IMR-90 (cell line): ENCODE measurements around the gene CYSRT1. TPM values are rescaled to one million over a fixed set of nuclear protein-coding genes. Genes with fewer than 3 reads are reported as not detected.

Experiments
- ATAC-seq: fragments of 200-7000 bp; cut with Tn5 transposase; 2 replicates; pipeline ENCODE4 v1.9.1; 2020; ENCODE audit warnings: low read depth, mild to moderate bottlenecking, moderate library complexity
- BruUV-seq: library from RNA; stranded (reverse); fragments of 400-500 nt; replicated peaks from 2 replicates; lab custom pipeline; 2021; lab: Mats Ljungman, UMichigan
- CTCF ChIA-PET: fragments of 300-600 bp; formaldehyde crosslinking; extraction: SDS; loops from one replicate; lab custom pipeline; 2021; ENCODE audit warnings: antibody characterized with exemption; lab: Yijun Ruan, JAX
- POLR2A ChIA-PET: fragments of 300-600 bp; sonication (Branson Sonifier 250); formaldehyde crosslinking; loops from one replicate; lab custom pipeline; 2022; ENCODE audit warnings: antibody characterized with exemption; ENCODE audit not compliant: unreplicated experiment; lab: Charles Lee
- DNase-seq: peaks from one replicate; pipeline ENCODE4 v3.0.0; 2013
- H2AFZ ChIP-seq: replicated peaks from 2 replicates; pipeline ENCODE3; 2013; ENCODE audit warnings: low read length, mild to moderate bottlenecking; ENCODE audit not compliant: poor library complexity
- H2AK5ac ChIP-seq: 2 replicates; pipeline ENCODE4 v1.6.1; 2013; ENCODE audit warnings: low read depth, low read length, inconsistent platforms
- H2AK9ac ChIP-seq: replicated peaks from 2 replicates; pipeline ENCODE3; 2013; ENCODE audit warnings: mild to moderate bottlenecking, low read depth, low read length, moderate library complexity; ENCODE audit not compliant: poor library complexity
- H2BK120ac ChIP-seq: 2 replicates; pipeline ENCODE4 v1.6.1; 2013; ENCODE audit warnings: low read depth, low read length, inconsistent platforms
- H2BK15ac ChIP-seq: 3 replicates; pipeline ENCODE4 v1.6.1; 2013; ENCODE audit warnings: low read depth, low read length, inconsistent platforms
- H2BK20ac ChIP-seq: 2 replicates; pipeline ENCODE4 v1.6.1; 2013; ENCODE audit warnings: low read depth, mild to moderate bottlenecking, inconsistent platforms, low read length, moderate library complexity
- H2BK5ac ChIP-seq: 2 replicates; pipeline ENCODE4 v1.6.1; 2013; ENCODE audit warnings: mild to moderate bottlenecking, low read depth, low read length, inconsistent platforms; ENCODE audit not compliant: poor library complexity, severe bottlenecking
- H3K14ac ChIP-seq: replicated peaks from 2 replicates; pipeline ENCODE4 v1.6.1; 2013; ENCODE audit warnings: low read depth, low read length, inconsistent platforms
- H3K18ac ChIP-seq: 2 replicates; pipeline ENCODE4 v1.6.1; 2013; ENCODE audit warnings: low read depth, low read length, control low read depth
- H3K23ac ChIP-seq: 2 replicates; pipeline ENCODE4 v1.6.1; 2013; ENCODE audit warnings: low read depth, low read length, inconsistent platforms
- H3K27ac ChIP-seq: 2 replicates; pipeline ENCODE4 v1.5.1; 2013; ENCODE audit warnings: mild to moderate bottlenecking, control low read depth, low read length; ENCODE audit not compliant: insufficient read depth
- H3K27me3 ChIP-seq: 2 replicates; pipeline ENCODE4 v1.6.1; 2013; ENCODE audit warnings: low read length; ENCODE audit not compliant: control insufficient read depth, insufficient read depth
- H3K36me3 ChIP-seq: 2 replicates; pipeline ENCODE4 v1.6.1; 2013; ENCODE audit warnings: low read length, mixed read lengths; ENCODE audit not compliant: control insufficient read depth, insufficient read depth
- H3K4ac ChIP-seq: 2 replicates; pipeline ENCODE4 v1.6.1; 2013; ENCODE audit warnings: low read depth, low read length, inconsistent platforms
- H3K4me1 ChIP-seq: 2 replicates; pipeline ENCODE4 v1.6.1; 2013; ENCODE audit warnings: low read length, mixed read lengths; ENCODE audit not compliant: control insufficient read depth, insufficient read depth
- H3K4me2 ChIP-seq: 2 replicates; pipeline ENCODE4 v1.6.1; 2013; ENCODE audit warnings: low read depth, mild to moderate bottlenecking, control low read depth, low read length, moderate library complexity
- H3K4me3 ChIP-seq: 2 replicates; pipeline ENCODE4 v1.5.1; 2013; ENCODE audit warnings: low read depth, mild to moderate bottlenecking, control low read depth, low read length, moderate library complexity; ENCODE audit not compliant: insufficient read depth
- H3K56ac ChIP-seq: 2 replicates; pipeline ENCODE4 v1.6.1; 2013; ENCODE audit warnings: low read length, inconsistent platforms; ENCODE audit not compliant: insufficient read depth; ENCODE audit errors: extremely low read depth
- H3K79me1 ChIP-seq, 2 experiments: 2 replicates each; pipeline ENCODE4 v1.6.1; 2013; ENCODE audit warnings: low read length in 2 of 2, inconsistent platforms in 1 of 2, low read depth in 1 of 2
- H3K9ac ChIP-seq: 2 replicates; pipeline ENCODE4 v1.6.1; 2013; ENCODE audit warnings: low read depth, low read length, control low read depth
- H3K9me1 ChIP-seq: 2 replicates; pipeline ENCODE4 v1.6.1; 2013; ENCODE audit warnings: low read length, inconsistent platforms; ENCODE audit not compliant: insufficient read depth
- H3K9me3 ChIP-seq: 2 replicates; pipeline ENCODE4 v1.6.1; 2013; ENCODE audit warnings: low read length; ENCODE audit not compliant: control insufficient read depth, insufficient read depth
- H4K20me1 ChIP-seq: 2 replicates; pipeline ENCODE4 v1.6.1; 2013; ENCODE audit warnings: low read length, inconsistent platforms; ENCODE audit not compliant: insufficient read depth
- H4K5ac ChIP-seq: 2 replicates; pipeline ENCODE4 v1.6.1; 2013; ENCODE audit warnings: mild to moderate bottlenecking, low read depth, low read length, control low read depth
- H4K8ac ChIP-seq, 2 experiments: 2 replicates each; pipeline ENCODE4 v1.6.1; 2013; ENCODE audit warnings: low read depth in 2 of 2, low read length in 2 of 2, control low read depth in 1 of 2, inconsistent platforms in 1 of 2
- H4K91ac ChIP-seq: 2 replicates; pipeline ENCODE4 v1.6.1; 2013; ENCODE audit warnings: low read depth, low read length, inconsistent platforms; ENCODE audit not compliant: insufficient read depth
- CEBPB ChIP-seq: IDR thresholded peaks from 2 replicates; pipeline ENCODE4 v1.6.1; 2012; ENCODE audit warnings: low read depth, low read length, improper control_type of control experiment
- CHD1 ChIP-seq: IDR thresholded peaks from 2 replicates; pipeline ENCODE4 v1.6.1; 2012; ENCODE audit warnings: low read depth, low read length, improper control_type of control experiment
- CTCF ChIP-seq: conservative IDR thresholded peaks from 2 replicates; pipeline ENCODE4 v1.5.1; 2012; ENCODE audit warnings: mild to moderate bottlenecking, low read depth, low read length, improper control_type of control experiment
- WGBS, 2 experiments: methylation state at CpG; one replicate each; pipeline versions ENCODE4 v1.1.5 to v1.1.7; 2013; ENCODE audit warnings: missing lambda C conversion rate in 2 of 2; ENCODE audit not compliant: insufficient read length in 1 of 2; ENCODE audit errors: extremely low coverage in 2 of 2; 5-methylcytosine and 5-hydroxymethylcytosine counted together
- dilution Hi-C: fragments of 300-500 bp; cut with HindIII; formaldehyde crosslinking; loops from one replicate; pipeline ENCODE4 v1.14.3; 2018; ENCODE audit warnings: low sequenced_read_pairs; ENCODE audit not compliant: unreplicated experiment
- in situ Hi-C: fragments of 300-500 bp; cut with MboI; formaldehyde crosslinking; loops from 3 replicates; pipeline ENCODE4 v1.14.3; 2019; ENCODE audit warnings: low sequenced_read_pairs, inconsistent platforms, mixed read lengths
- intact Hi-C: fragments of 100-400 bp; cut with micrococcal nuclease; formaldehyde crosslinking; loops from 2 replicates; pipeline ENCODE4 v1.10.0; 2022
- polyA plus RNA-seq, 3 experiments: library from polyadenylated mRNA; depleted of rRNA; stranded (reverse); fragments of >200 nt; gene quantifications; 2 replicates each; pipeline ENCODE4 v1.2.3, GENCODE V29; 2012; ENCODE audit warnings: low replicate concordance in 1 of 3
- total RNA-seq: library from RNA; depleted of rRNA; stranded (reverse); fragments of >200 nt; gene quantifications from 2 replicates; pipeline ENCODE4 v1.2.3, GENCODE V29; 2012

Gene CYSRT1
- total and polyA plus RNA-seq, 2 of the 4 experiments (the other 2 are of a cell fraction) = 0.18 to 0.84 TPM

DNA sequence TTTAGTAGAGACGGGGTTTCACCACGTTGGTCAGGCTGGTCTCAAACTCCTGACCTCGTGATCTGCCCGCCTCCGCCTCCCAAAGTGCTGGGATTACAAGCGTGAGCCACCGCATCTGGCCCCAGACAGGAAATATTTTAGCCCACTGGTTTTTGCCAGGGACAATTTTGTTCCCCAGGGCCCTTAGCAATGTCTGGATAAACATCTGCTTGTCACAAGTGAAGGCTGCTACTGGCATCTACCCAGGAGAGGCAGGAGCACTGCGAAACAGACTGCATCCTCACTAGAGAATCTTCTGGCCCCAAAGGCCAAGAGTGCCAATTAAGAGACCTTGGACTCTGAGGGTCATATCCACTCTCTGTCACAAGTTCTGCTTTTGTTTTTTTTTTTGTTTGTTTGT, 22.0 kb upstream of the CYSRT1 start:
- Histone ChIP-seq H3K36me3 (peaks cover 5% of the 10 kb centered on the region), H2BK20ac (no peak overlapping the region), H3K79me1 (peaks cover 47 to 81% of the 10 kb centered on the region in 2 experiments), H3K14ac (no peak overlapping the region), H4K91ac (no peak overlapping the region), H3K9ac (no peak overlapping the region), H2BK5ac (no peak overlapping the region), H4K5ac (no peak overlapping the region), H4K8ac (no peak overlapping the region), H2AK9ac (no peak overlapping the region), H3K27ac (no peak overlapping the region), H3K4me2 (no peak overlapping the region), H2BK15ac (no peak overlapping the region), H3K4me1 (peaks cover 24% of the 10 kb centered on the region), H2AFZ (no peak overlapping the region), H4K20me1 (peaks cover 25% of the 10 kb centered on the region), H3K18ac (no peak overlapping the region), H3K27me3 (no peaks in the 10 kb centered on the region), H3K4me3 (no peak overlapping the region), H2AK5ac (no peak overlapping the region), H3K56ac (no peak overlapping the region), H2BK120ac (no peak overlapping the region), H3K9me1 (0 out of 2 replicates have a peak, but pooled peaks cover 2% of the 10 kb centered on the region), H3K4ac (no peak overlapping the region), H3K23ac (no peak overlapping the region), H3K9me3 (no peaks in the 10 kb centered on the region)
- intact Hi-C loops (no loop called here), in situ Hi-C loops (no loop called here), dilution Hi-C loops (no loop called here)
- ChIA-PET POLR2A (no interaction called here), CTCF (no interaction called here)
- ATAC-seq = no peak
- 89% methylated on average over 7 of the region's 8 CpGs; no CpG with 5 or more reads in 1 of the 2 experiments for WGBS, 2 experiments
- no TSS peak for BruUV-seq
- no peak for TF ChIP-seq CTCF
- no peak for TF ChIP-seq CHD1
- no peak for TF ChIP-seq CEBPB
- DNase-seq = no peak
